Upper lobe of left lung (tissue), 6 donors: ENCODE data around the gene TTC22. TPM values are rescaled to one million over a fixed set of nuclear protein-coding genes. Genes with fewer than 3 reads are reported as not detected.
A peak's percentile ranks its signal among the peaks of the same experiment; 100 is the strongest.

Source experiments
- ATAC-seq, 2 donors: fragments of 200-7000 bp; cut with Tn5 transposase; one replicate each; pipeline ENCODE4 v1.9.1; 2022; ENCODE audit warnings: mild to moderate bottlenecking in 2 of 2, moderate library complexity in 2 of 2; ENCODE audit not compliant: low FRiP score in 2 of 2
- DNase-seq, 2 donors: peaks; one replicate each; pipeline ENCODE4 v3.0.0-alpha.2; 2019 to 2020
- H3K27ac ChIP-seq, 4 donors: fragments of 200-600 bp; sonication (generic); one replicate each; pipeline ENCODE4 v1.5.1; 2016 to 2019
- H3K27me3 ChIP-seq, 4 donors: fragments of 200-600 bp; sonication (generic); one replicate each; pipeline ENCODE4 v1.5.1; 2017 to 2019
- H3K36me3 ChIP-seq, 4 donors: fragments of 200-600 bp; sonication (generic); one replicate each; pipeline ENCODE4 v1.5.1; 2016 to 2019
- H3K4me1 ChIP-seq, 4 donors: fragments of 200-600 bp; sonication (generic); one replicate each; pipeline ENCODE4 v1.5.1; 2018 to 2019
- H3K4me3 ChIP-seq, 4 donors: fragments of 200-600 bp; sonication (generic); one replicate each; pipeline ENCODE4 v1.5.1; 2017 to 2019; ENCODE audit warnings: mild to moderate bottlenecking in 2 of 4, moderate library complexity in 1 of 4
- H3K9me3 ChIP-seq, 4 donors: fragments of 200-600 bp; sonication (generic); one replicate each; pipeline ENCODE4 v1.5.1; 2018 to 2019
- CTCF ChIP-seq, 6 experiments: fragments of 450-650 bp in 4 of 6; fragments of 200-600 bp in 2 of 6; sonication (generic) in 2 of 6; IDR thresholded peaks; one replicate each; pipeline ENCODE4 v1.5.1; 2016 to 2019; ENCODE audit warnings: antibody characterized with exemption in 6 of 6
- EP300 ChIP-seq, 4 donors: sonication (generic); formaldehyde crosslinking; IDR thresholded peaks; one replicate each; pipeline ENCODE4 v1.5.1; 2017; ENCODE audit warnings: antibody characterized with exemption in 4 of 4, control low read depth in 2 of 4
- POLR2A ChIP-seq, 4 donors: fragments of 450-650 bp; IDR thresholded peaks; one replicate each; pipeline ENCODE4 v1.5.1; 2016 to 2017; ENCODE audit warnings: antibody characterized with exemption in 4 of 4, mild to moderate bottlenecking in 2 of 4
- POLR2AphosphoS5 ChIP-seq, 2 donors: sonication (generic); formaldehyde crosslinking; IDR thresholded peaks; one replicate each; pipeline ENCODE4 v1.5.1; 2017; ENCODE audit warnings: antibody characterized with exemption in 2 of 2
- WGBS, 2 donors: methylation state at CpG; one replicate each; pipeline ENCODE4 v1.1.5; 2017 to 2018; 5-methylcytosine and 5-hydroxymethylcytosine counted together
- total RNA-seq, 6 donors: library from RNA; depleted of rRNA in 4 of 6; stranded (reverse); fragments of >200 nt in 4 of 6; gene quantifications; one replicate each; pipeline versions ENCODE4 v1.1.0 to v1.2.1, GENCODE V29; 2016 to 2021
- donor health status: DM: no; HTN: no; CAD: no; lungs with moderate emphysema.
- donor health status: DM: no; HTN: yes; CAD: no; lungs with severe emphysema.

Gene TTC22
- total RNA-seq, result 10 to 100 TPM in 4 of 6 donors, 1 to 10 TPM in 2; 6.9 to 15.7 (median 12.1) TPM

- H3K4me1 ChIP-seq, result peaks cover 4 to 31% (median 23%) of the 10 kb centered on the region in 4 donors
- peak within 1 kb of the TSS; percentile 19 to 62 (median 50) for H3K4me3 ChIP-seq
- DNase-seq (peak; percentile 84 to 90), ATAC-seq (peak; percentile 66 to 87)
- 6 to 8% methylated on average over 12 to 42 of the region's 58 CpGs for WGBS, 2 donors
- TF ChIP-seq CTCF (IDR thresholded peaks at IDR 0.05) (peak in 5 of 6 experiments; percentile 29 to 72 (median 65)), POLR2AphosphoS5 (IDR thresholded peaks at IDR 0.05) (no peak), POLR2A (IDR thresholded peaks at IDR 0.05) (peak in 2 of 4 donors; percentile 8 to 53), EP300 (IDR thresholded peaks at IDR 0.05) (no peak)
- no peaks in the 10 kb centered on the region for H3K27me3 ChIP-seq
- H3K9me3 ChIP-seq, result no peaks in the 10 kb centered on the region
- H3K36me3 ChIP-seq, result no peaks in the 10 kb centered on the region
- H3K27ac ChIP-seq, result peak within 1 kb of the TSS; percentile 56 to 77 (median 69)
Observed at GRCh38 chr1:54800899-54801759, at the start of gene TTC22. TTC22 (minus strand) TSS chr1:54801323; CDS start chr1:54801163, 160 bp downstream.

GRCh38 chr1:54850737-54851136 lies 49.6 kb upstream of the TTC22 start:
- Histone ChIP-seq H3K27ac (no peak overlapping the region), H3K36me3 (peaks cover 16 to 70% (median 50%) of the 10 kb centered on the region in 4 donors), H3K4me1 (no peaks in the 10 kb centered on the region), H3K27me3 (no peaks in the 10 kb centered on the region), H3K9me3 (no peaks in the 10 kb centered on the region), H3K4me3 (no peak overlapping the region)
- no peak for TF ChIP-seq CTCF (IDR thresholded peaks at IDR 0.05)
- TF ChIP-seq POLR2AphosphoS5 (IDR thresholded peaks at IDR 0.05), result no peak
- TF ChIP-seq POLR2A (IDR thresholded peaks at IDR 0.05), result peak in 1 of 4 donors; percentile 7
- DNase-seq (no peak), ATAC-seq (peak in 1 of 2 donors; percentile 91)
- WGBS, 2 donors, result 69 to 80% methylated on average over 9 of the region's 9 CpGs

GRCh38 chr1:54850069-54850730 lies 49.1 kb upstream of the TTC22 start:
- Histone ChIP-seq H3K9me3 (no peaks in the 10 kb centered on the region), H3K36me3 (peaks cover 16 to 67% (median 47%) of the 10 kb centered on the region in 4 donors), H3K4me1 (no peaks in the 10 kb centered on the region), H3K27me3 (no peaks in the 10 kb centered on the region), H3K27ac (no peak overlapping the region), H3K4me3 (no peak overlapping the region)
- no peak for ATAC-seq
- no peak for DNase-seq
- WGBS, 2 donors, result 86 to 96% methylated on average over 3 to 5 of the region's 5 CpGs
- no peak for TF ChIP-seq POLR2AphosphoS5 (IDR thresholded peaks at IDR 0.05)
- no peak for TF ChIP-seq CTCF (IDR thresholded peaks at IDR 0.05)
- TF ChIP-seq EP300 (IDR thresholded peaks at IDR 0.05), result no peak
- no peak for TF ChIP-seq POLR2A (IDR thresholded peaks at IDR 0.05)

- DNase-seq, result no peak
Observed at GRCh38 chr1:54849219-54850068, 48.3 kb upstream of the TTC22 start.

More at GRCh38 chr1:54849219-54850068, 48.3 kb upstream of the TTC22 start:
- WGBS, 2 donors, result 96 to 97% methylated on average over 6 of the region's 6 CpGs
- Histone ChIP-seq H3K36me3 (peaks cover 16 to 63% (median 47%) of the 10 kb centered on the region in 4 donors), H3K9me3 (no peaks in the 10 kb centered on the region), H3K27ac (no peak overlapping the region), H3K4me1 (no peaks in the 10 kb centered on the region), H3K4me3 (no peak overlapping the region), H3K27me3 (no peaks in the 10 kb centered on the region)
- ATAC-seq, result peak in 1 of 2 donors; percentile 49
- no peak for TF ChIP-seq CTCF (IDR thresholded peaks at IDR 0.05)
- TF ChIP-seq POLR2AphosphoS5 (IDR thresholded peaks at IDR 0.05), result no peak
- TF ChIP-seq EP300 (IDR thresholded peaks at IDR 0.05), result no peak
- TF ChIP-seq POLR2A (IDR thresholded peaks at IDR 0.05), result no peak
